Measurements from ENCODE around the gene CARMIL3. TPM values are rescaled to one million over a fixed set of nuclear protein-coding genes. Genes with fewer than 3 reads are reported as not detected.
"Not testable (repeated sequence)": the region's sequence is repeated elsewhere in the genome, so short reads cannot be mapped to it uniquely, and the experiment has no call there.

The CARMIL3 gene
- total and polyA plus RNA-seq, 2 of the 4 experiments (the other 2 are of a cell fraction): under 0.01 TPM; not detected in 1

- H4K91ac ChIP-seq (ENCODE audit: insufficient read depth, low read depth, low read length); H2AFZ ChIP-seq (replicated peaks; ENCODE audit: low read length, poor library complexity); H2AK5ac ChIP-seq (ENCODE audit: low read depth, low read length); H3K4me2 ChIP-seq (ENCODE audit: low read depth, low read length); H2BK120ac ChIP-seq (ENCODE audit: low read depth, low read length); H3K36me3 ChIP-seq (ENCODE audit: control insufficient read depth, insufficient read depth, low read length); CTCF ChIA-PET; H3K56ac ChIP-seq (ENCODE audit: extremely low read depth, insufficient read depth, low read length); H3K4me3 ChIP-seq (ENCODE audit: insufficient read depth, low read depth, low read length); BruUV-seq (replicated peaks); H2BK20ac ChIP-seq (ENCODE audit: low read depth, low read length); H4K5ac ChIP-seq (ENCODE audit: low read depth, low read length); DNase-seq; H2BK15ac ChIP-seq (ENCODE audit: low read depth, low read length); H4K8ac ChIP-seq (ENCODE audit: low read depth in 2 of 2, low read length in 2 of 2); H3K4ac ChIP-seq (ENCODE audit: low read depth, low read length); H3K23ac ChIP-seq (ENCODE audit: low read depth, low read length); H3K27me3 ChIP-seq (ENCODE audit: control insufficient read depth, insufficient read depth, low read length); POLR2A ChIA-PET (ENCODE audit: unreplicated experiment); H3K9ac ChIP-seq (ENCODE audit: low read depth, low read length); H3K18ac ChIP-seq (ENCODE audit: low read depth, low read length); H2BK5ac ChIP-seq (ENCODE audit: low read depth, low read length, poor library complexity, severe bottlenecking); H3K4me1 ChIP-seq (ENCODE audit: control insufficient read depth, insufficient read depth, low read length); ATAC-seq (ENCODE audit: low read depth); H3K9me1 ChIP-seq (ENCODE audit: insufficient read depth, low read length); H3K14ac ChIP-seq (replicated peaks; ENCODE audit: low read depth, low read length); H3K9me3 ChIP-seq (ENCODE audit: control insufficient read depth, insufficient read depth, low read length); H3K79me1 ChIP-seq (ENCODE audit: low read depth in 1 of 2, low read length in 2 of 2); H2AK9ac ChIP-seq (replicated peaks; ENCODE audit: low read depth, low read length, poor library complexity); H4K20me1 ChIP-seq (ENCODE audit: insufficient read depth, low read length); dilution Hi-C loops (cut with HindIII; ENCODE audit: low sequenced_read_pairs, unreplicated experiment); H3K27ac ChIP-seq (ENCODE audit: insufficient read depth, low read length): not testable (repeated sequence)
- in situ Hi-C loops (cut with MboI; ENCODE audit: low sequenced_read_pairs) (loop anchor here (10.0 kb wide), 1 partner anchor 47 kb away; the partner anchor contains the start of gene DHRS4L2), intact Hi-C loops (cut with micrococcal nuclease) (loop anchor here (5.0 kb wide), 1 partner anchor 44 kb away; the partner anchor contains the start of gene DHRS4L2)
- WGBS, 2 experiments (ENCODE audit: extremely low coverage in 2 of 2, insufficient read length in 1 of 2): no CpG with 5 or more reads among the region's 2 CpGs
These were observed 20.5 kb upstream of the CARMIL3 start for GRCh38 chr14:24031331-24031730.

Measured in IMR-90 (cell line).